ENCODE results near the gene FOXP2. TPM values are rescaled to one million over a fixed set of nuclear protein-coding genes. Genes with fewer than 3 reads are reported as not detected.
"Not testable (repeated sequence)": the region's sequence is repeated elsewhere in the genome, so short reads cannot be mapped to it uniquely, and the experiment has no call there.

The FOXP2 gene
- total RNA-seq, 1 experiment from 2014 or later: not detected

DNA sequence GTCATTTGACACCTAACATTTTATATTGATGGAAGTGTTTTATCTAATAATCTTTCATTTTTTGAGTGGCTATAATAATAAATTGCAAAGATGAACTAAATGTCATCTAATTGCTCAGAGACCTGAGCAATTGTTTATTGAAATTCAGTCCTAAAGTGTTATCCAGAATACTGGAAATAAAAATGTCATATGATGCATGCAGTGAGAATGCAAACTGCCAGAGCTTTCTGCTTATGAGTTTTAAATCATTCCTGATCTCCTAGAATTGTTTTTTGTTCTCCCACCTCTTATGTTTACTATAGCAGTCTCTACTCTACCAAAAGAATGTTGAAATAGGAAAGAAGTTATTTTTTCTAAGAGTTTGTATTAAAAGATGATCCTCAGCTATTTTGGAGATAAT lies 116.7 kb downstream of the FOXP2 start:
- H3K4me3 ChIP-seq: no peak overlapping the region
- no peaks in the 10 kb centered on the region for H3K9me3 ChIP-seq
- DNase-seq: no peak
- no peaks in the 10 kb centered on the region for H3K36me3 ChIP-seq
- no peaks in the 10 kb centered on the region for H3K27me3 ChIP-seq

DNA sequence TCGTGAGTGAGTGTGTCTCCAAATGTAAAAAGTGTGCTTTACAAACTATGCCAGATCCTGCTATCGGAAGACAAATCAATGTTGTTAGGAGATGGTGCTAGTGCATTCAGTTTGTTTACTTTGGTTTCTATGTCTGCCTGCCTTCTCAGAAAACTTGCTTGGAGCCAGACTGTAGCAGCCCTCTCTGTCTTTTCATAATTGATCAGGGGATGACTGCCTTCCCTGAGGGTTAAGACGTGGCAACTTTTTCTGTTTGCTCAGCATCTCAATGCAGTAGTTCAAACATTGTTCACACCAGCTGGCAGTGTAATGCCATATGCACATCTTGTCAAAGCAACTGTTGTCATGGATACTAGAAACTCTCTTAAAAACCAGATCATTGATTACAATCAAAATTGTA lies 118.5 kb downstream of the FOXP2 start:
- Histone ChIP-seq H3K9me3 (no peaks in the 10 kb centered on the region), H3K36me3 (no peaks in the 10 kb centered on the region), H3K4me3 (no peak overlapping the region), H3K27me3 (no peaks in the 10 kb centered on the region)
- DNase-seq: no peak

DNA sequence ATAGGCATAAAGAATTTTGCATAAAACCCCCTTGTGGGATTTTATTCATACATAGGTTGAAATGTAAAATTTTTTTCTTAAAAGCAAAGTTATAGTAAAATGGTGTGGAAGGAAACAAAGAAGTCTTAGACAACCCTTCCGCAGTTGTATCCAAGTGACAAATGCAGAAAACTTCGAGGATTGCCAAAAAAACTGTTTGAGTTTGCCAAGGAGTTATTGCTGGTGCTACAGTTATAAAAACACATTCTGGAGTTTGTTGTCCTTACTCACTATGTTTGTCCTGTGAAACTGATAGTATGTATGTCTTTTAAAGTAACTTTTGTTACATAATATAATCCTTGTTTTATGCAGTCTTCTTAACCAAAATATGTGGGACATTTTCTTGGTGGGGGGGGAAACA lies 120.3 kb downstream of the FOXP2 start:
- Histone ChIP-seq H3K27me3 (no peaks in the 10 kb centered on the region), H3K9me3 (no peaks in the 10 kb centered on the region), H3K36me3 (no peaks in the 10 kb centered on the region), H3K4me3 (no peak overlapping the region)
- DNase-seq: no peak

GRCh38 chr7:114539575-114539974 lies 125.0 kb downstream of the FOXP2 start:
- DNase-seq: peak; percentile 3

DNA sequence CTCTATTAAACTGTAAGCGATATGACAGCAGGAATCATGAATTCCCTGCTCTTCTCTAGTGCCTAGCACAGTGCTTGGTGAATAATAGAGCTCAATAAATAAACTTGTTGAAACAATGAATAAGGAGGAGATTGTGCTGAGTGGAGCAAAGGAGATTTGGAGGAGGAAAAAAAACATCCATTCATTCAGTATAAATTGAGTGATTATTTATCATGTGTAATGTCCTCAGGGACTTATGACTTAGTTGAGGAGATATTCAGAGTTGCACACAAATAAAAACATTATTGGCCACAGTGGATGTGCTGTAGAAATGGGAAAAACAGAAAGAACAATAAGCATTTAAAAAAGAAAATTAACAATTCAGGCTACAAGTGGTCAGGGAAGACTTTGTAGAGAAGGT lies 125.7 kb downstream of the FOXP2 start:
- Histone ChIP-seq H3K27me3 (no peaks in the 10 kb centered on the region), H3K4me3 (no peak overlapping the region), H3K9me3 (no peaks in the 10 kb centered on the region), H3K36me3 (no peaks in the 10 kb centered on the region)
- DNase-seq: no peak

More at GRCh38 chr7:114539575-114539974, 125.0 kb downstream of the FOXP2 start:
- no peaks in the 10 kb centered on the region for H3K27me3 ChIP-seq
- H3K9me3 ChIP-seq: no peaks in the 10 kb centered on the region
- no peak overlapping the region for H3K4me3 ChIP-seq
- no peaks in the 10 kb centered on the region for H3K36me3 ChIP-seq

- H3K36me3 ChIP-seq, H3K27me3 ChIP-seq, H3K4me3 ChIP-seq, H3K9me3 ChIP-seq, DNase-seq: not testable (repeated sequence)
These were observed 132.7 kb downstream of the FOXP2 start for GRCh38 chr7:114547346-114547745.

GRCh38 chr7:114548081-114548980 lies 133.7 kb downstream of the FOXP2 start:
- DNase-seq: no peak
- H3K4me3 ChIP-seq: no peak overlapping the region
- H3K27me3 ChIP-seq: no peaks in the 10 kb centered on the region
- H3K9me3 ChIP-seq: no peaks in the 10 kb centered on the region
- no peaks in the 10 kb centered on the region for H3K36me3 ChIP-seq

GRCh38 chr7:114554781-114555537 lies 140.3 kb downstream of the FOXP2 start:
- Histone ChIP-seq H3K4me3 (no peak overlapping the region), H3K9me3 (no peaks in the 10 kb centered on the region), H3K27me3 (no peaks in the 10 kb centered on the region), H3K36me3 (no peaks in the 10 kb centered on the region)
- no peak for DNase-seq

DNA sequence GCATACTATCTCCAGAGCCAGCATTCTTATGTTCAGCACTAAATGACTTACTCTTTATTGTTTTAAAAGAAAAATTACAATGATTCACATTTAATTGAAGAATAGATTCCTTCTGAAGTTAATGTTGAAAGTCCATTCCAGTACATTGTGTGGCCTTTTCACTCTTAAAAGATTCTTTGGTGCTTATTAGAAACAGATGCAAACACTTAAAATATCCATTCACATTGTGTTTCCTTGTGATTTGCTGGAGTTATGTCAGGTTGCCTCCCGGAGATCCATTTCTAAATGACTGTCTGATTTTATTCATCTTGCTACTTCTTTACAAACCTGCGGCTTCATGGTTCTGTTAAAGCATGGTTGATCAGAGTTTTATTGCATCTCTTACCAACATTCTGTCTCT lies 152.8 kb downstream of the FOXP2 start:
- no peak for DNase-seq
- no peaks in the 10 kb centered on the region for H3K36me3 ChIP-seq
- no peaks in the 10 kb centered on the region for H3K9me3 ChIP-seq
- no peak overlapping the region for H3K4me3 ChIP-seq
- H3K27me3 ChIP-seq: no peaks in the 10 kb centered on the region

GRCh38 chr7:114569220-114569619 lies 154.6 kb downstream of the FOXP2 start:
- Histone ChIP-seq H3K4me3 (no peak overlapping the region), H3K27me3 (no peaks in the 10 kb centered on the region), H3K9me3 (no peaks in the 10 kb centered on the region), H3K36me3 (no peaks in the 10 kb centered on the region)
- no peak for DNase-seq

GRCh38 chr7:114574384-114574783 lies 159.8 kb downstream of the FOXP2 start:
- DNase-seq: no peak
- Histone ChIP-seq H3K4me3 (no peak overlapping the region), H3K36me3 (no peaks in the 10 kb centered on the region), H3K9me3 (no peaks in the 10 kb centered on the region), H3K27me3 (no peaks in the 10 kb centered on the region)

- Histone ChIP-seq H3K27me3 (no peaks in the 10 kb centered on the region), H3K4me3 (no peak overlapping the region), H3K36me3 (no peaks in the 10 kb centered on the region), H3K9me3 (no peaks in the 10 kb centered on the region)
- no peak for DNase-seq
These were observed 160.5 kb downstream of the FOXP2 start for GRCh38 chr7:114575098-114575497.

DNA sequence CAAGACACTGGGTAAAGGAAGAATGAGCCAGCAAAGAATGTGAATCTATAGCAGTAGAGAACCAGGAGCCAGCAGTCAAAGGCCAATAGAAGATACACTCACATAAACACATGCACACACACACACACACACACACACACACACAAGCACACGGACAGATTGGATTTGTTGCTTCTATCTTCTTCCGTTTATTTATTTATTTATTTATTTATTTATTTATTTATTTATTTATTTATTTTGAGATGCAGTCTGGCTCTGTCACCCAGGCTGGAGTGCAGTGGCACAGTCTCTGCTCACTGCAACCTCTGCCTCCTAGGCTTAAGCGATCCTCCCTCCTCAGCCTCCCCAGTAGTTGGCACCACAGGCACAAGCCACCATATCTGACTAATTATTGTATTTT lies 166.3 kb downstream of the FOXP2 start:
- H3K36me3 ChIP-seq, H3K4me3 ChIP-seq, H3K9me3 ChIP-seq, DNase-seq, H3K27me3 ChIP-seq: not testable (repeated sequence)

DNA sequence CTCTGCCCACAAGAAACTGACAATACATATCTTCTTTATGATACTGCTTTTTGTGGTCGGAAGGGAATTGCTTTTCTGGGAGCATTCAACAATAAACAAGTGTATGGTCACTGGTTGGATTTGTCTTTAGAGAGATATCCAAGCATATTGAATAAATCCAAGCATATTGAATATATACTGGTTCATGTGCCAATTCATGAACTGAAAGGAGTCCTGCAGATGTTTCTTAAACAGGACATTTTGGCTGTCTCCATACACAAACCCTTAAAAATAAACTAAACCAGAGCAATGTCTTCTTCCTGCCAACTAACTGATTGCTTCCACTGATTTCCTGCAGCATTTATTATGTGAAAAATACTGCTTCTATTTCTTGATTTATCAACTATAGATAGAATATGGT lies 173.9 kb downstream of the FOXP2 start:
- no peak overlapping the region for H3K4me3 ChIP-seq
- H3K36me3 ChIP-seq: no peaks in the 10 kb centered on the region
- DNase-seq: no peak
- H3K9me3 ChIP-seq: no peaks in the 10 kb centered on the region
- no peaks in the 10 kb centered on the region for H3K27me3 ChIP-seq

DNA sequence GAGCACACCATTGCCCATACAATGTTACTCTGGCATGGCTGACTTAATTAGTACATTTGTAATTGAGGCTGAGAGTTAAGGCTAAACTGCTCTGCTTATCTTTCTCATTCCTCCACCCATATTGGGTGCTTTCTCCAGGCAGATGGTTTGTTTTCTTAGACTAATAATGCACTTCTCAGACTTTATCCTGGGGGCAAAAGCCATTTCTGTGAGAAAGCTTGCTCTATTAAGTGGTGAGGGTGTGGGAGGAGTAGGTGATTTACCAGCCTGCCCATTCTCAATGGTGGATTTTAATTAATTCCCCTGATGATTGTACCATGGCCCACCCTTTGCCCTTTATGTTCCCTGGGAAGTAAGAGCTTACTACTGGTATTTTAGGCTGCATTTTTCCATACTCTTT lies 174.8 kb downstream of the FOXP2 start:
- Histone ChIP-seq H3K36me3 (no peaks in the 10 kb centered on the region), H3K4me3 (no peak overlapping the region), H3K9me3 (no peaks in the 10 kb centered on the region), H3K27me3 (no peaks in the 10 kb centered on the region)
- DNase-seq: no peak

GRCh38 chr7:114590298-114590697 lies 175.7 kb downstream of the FOXP2 start:
- H3K36me3 ChIP-seq: no peaks in the 10 kb centered on the region
- H3K9me3 ChIP-seq: no peaks in the 10 kb centered on the region
- H3K27me3 ChIP-seq: no peaks in the 10 kb centered on the region
- no peak overlapping the region for H3K4me3 ChIP-seq
- no peak for DNase-seq

- H3K9me3 ChIP-seq: no peaks in the 10 kb centered on the region
- no peaks in the 10 kb centered on the region for H3K27me3 ChIP-seq
- no peak for DNase-seq
- H3K4me3 ChIP-seq: no peak overlapping the region
- no peaks in the 10 kb centered on the region for H3K36me3 ChIP-seq
These were observed 184.3 kb downstream of the FOXP2 start for GRCh38 chr7:114598946-114599345.

DNA sequence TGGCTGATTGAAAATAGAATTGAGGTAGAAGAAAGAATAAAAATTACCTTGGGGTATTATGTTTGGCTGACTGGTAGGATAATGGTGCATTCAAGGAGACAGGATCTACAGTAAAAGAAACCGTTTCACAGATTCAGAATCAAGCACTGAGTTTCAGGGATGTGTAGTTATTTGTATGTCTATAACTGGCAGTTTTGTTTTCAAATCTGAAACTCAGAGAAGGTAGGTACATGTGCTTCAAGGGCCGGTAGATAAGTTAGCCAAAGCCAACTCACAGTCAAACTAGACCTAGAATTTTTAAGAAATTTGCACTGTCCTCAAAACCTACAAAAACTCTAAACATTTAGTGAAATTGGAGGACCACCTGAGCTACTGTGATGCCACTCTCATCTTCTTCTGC lies 191.5 kb downstream of the FOXP2 start:
- Histone ChIP-seq H3K4me3 (no peak overlapping the region), H3K9me3 (no peaks in the 10 kb centered on the region), H3K27me3 (no peaks in the 10 kb centered on the region), H3K36me3 (no peaks in the 10 kb centered on the region)
- no peak for DNase-seq

Data from MG63 (cell line).